Lower lobe of right lung (tissue), 2 donors: ENCODE results near the gene ANAPC13. TPM values are rescaled to one million over a fixed set of nuclear protein-coding genes. Genes with fewer than 3 reads are reported as not detected.

Experiments
- ATAC-seq, 2 donors: fragments of 200-7000 bp; cut with Tn5 transposase; one replicate each; pipeline ENCODE4 v1.9.1; 2020 to 2022; ENCODE audit warnings: mild to moderate bottlenecking in 2 of 2, moderate library complexity in 2 of 2
- DNase-seq: peaks from one replicate; pipeline ENCODE4 v3.0.0-alpha.2; 2020
- H3K27ac ChIP-seq: fragments of 200-600 bp; one replicate; pipeline ENCODE4 v1.8.0; 2022
- H3K27me3 ChIP-seq: fragments of 200-600 bp; one replicate; pipeline ENCODE4 v1.8.0; 2022; ENCODE audit warnings: low read depth
- H3K36me3 ChIP-seq: fragments of 200-600 bp; one replicate; pipeline ENCODE4 v1.8.0; 2022; ENCODE audit warnings: mild to moderate bottlenecking
- H3K4me1 ChIP-seq: fragments of 200-600 bp; one replicate; pipeline ENCODE4 v1.8.0; 2022
- H3K4me3 ChIP-seq: fragments of 200-600 bp; one replicate; pipeline ENCODE4 v1.8.0; 2022; ENCODE audit warnings: mild to moderate bottlenecking
- H3K9me3 ChIP-seq: fragments of 200-600 bp; one replicate; pipeline ENCODE4 v1.8.0; 2022
- intact Hi-C: fragments of 100-400 bp; cut with DNase I; formaldehyde crosslinking; loops from one replicate; pipeline ENCODE4 v1.11.0; 2022
- total RNA-seq: library from RNA; stranded (reverse); fragmentation: NEBNext Ultra II Directional; extraction: Animal tissue kit (Norgen Biotek cat#: 25700); gene quantifications from one replicate; pipeline ENCODE4 v1.2.1, GENCODE V29; 2021
- TF ChIP-seq, protein P1 (sequence below): fragments of 200-600 bp; IDR thresholded peaks from one replicate; pipeline ENCODE4 v1.8.0; 2022; ENCODE audit warnings: antibody characterized with exemption, mild to moderate bottlenecking
- donor health status: DM: no; HTN: yes; CAD: no; lungs with severe emphysema.

ANAPC13 gene
- total RNA-seq, 1 donor from 2014 or later: 53.1 TPM

DNA sequence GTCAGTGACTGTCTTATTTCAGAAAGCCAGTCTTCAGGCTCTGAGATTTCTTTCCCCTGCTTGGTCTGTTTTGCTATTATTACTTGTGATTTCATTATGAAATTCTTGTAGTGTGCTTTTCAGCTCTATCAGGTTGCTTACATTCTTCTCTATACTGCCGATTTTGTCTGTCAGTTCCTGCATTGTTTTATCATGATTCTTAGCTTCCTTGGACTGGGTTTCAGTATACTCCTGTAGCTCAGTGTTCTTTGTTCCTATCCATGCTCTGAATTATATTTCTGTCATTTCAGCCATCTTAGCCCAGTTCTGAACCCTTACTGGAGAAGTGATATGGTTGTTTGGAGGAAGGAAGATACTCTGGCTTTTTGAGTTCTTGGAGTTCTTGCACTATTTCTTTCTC, 40.5 kb upstream of the ANAPC13 start:
- Histone ChIP-seq H3K4me1 (no peaks in the 10 kb centered on the region), H3K27me3 (no peaks in the 10 kb centered on the region), H3K9me3 (peaks cover 40% of the 10 kb centered on the region), H3K36me3 (no peaks in the 10 kb centered on the region), H3K27ac (no peak overlapping the region), H3K4me3 (no peak overlapping the region)
- DNase-seq (no peak), ATAC-seq (no peak)
- TF ChIP-seq, protein P1, sequence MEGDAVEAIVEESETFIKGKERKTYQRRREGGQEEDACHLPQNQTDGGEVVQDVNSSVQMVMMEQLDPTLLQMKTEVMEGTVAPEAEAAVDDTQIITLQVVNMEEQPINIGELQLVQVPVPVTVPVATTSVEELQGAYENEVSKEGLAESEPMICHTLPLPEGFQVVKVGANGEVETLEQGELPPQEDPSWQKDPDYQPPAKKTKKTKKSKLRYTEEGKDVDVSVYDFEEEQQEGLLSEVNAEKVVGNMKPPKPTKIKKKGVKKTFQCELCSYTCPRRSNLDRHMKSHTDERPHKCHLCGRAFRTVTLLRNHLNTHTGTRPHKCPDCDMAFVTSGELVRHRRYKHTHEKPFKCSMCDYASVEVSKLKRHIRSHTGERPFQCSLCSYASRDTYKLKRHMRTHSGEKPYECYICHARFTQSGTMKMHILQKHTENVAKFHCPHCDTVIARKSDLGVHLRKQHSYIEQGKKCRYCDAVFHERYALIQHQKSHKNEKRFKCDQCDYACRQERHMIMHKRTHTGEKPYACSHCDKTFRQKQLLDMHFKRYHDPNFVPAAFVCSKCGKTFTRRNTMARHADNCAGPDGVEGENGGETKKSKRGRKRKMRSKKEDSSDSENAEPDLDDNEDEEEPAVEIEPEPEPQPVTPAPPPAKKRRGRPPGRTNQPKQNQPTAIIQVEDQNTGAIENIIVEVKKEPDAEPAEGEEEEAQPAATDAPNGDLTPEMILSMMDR: no peak
- intact Hi-C loops: no loop called here

DNA sequence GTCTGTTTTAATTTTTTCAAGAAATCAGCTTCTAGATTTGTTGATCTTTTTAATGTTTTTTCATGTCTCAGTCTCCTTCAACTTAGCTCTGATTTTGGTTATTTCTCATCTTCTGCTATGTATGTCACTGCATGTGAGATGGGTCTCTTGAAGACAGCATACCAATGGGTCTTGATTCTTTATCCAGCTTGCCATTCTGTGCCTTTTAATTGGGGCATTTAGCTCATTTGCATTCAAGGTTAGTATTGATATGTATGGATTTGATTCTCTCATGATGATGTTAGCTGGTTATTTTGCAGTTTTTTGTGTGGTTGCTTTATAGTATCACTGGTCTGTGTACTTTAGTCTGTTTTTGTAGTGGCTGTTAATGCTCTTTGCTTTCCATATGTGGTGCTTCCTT, 39.5 kb upstream of the ANAPC13 start:
- intact Hi-C loops: no loop called here
- ATAC-seq (no peak), DNase-seq (no peak)
- H3K9me3 ChIP-seq: peaks cover 40% of the 10 kb centered on the region
- H3K36me3 ChIP-seq: no peaks in the 10 kb centered on the region
- H3K4me1 ChIP-seq: no peaks in the 10 kb centered on the region
- TF ChIP-seq, protein P1: no peak
- H3K27ac ChIP-seq: no peak overlapping the region
- no peaks in the 10 kb centered on the region for H3K27me3 ChIP-seq
- H3K4me3 ChIP-seq: no peak overlapping the region

DNA sequence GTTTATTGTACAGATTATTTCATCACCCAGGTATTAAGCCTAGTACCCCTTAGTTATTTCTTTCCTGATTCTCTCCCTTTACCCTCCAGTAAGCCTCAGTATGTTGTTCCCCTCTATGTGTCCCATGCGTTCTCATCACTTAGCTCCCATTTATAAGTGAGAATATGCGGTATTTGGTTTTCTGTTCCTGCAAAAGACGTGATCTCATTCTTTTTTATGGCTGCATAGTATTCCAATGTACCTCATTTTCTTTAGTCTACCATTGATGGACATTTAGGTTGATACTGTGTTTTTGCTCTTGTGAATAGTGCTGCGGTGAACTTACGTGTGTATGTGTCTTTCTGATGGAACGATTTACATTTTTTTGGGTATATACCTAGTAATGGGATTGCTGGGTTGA, 36.8 kb upstream of the ANAPC13 start:
- Histone ChIP-seq H3K4me3 (no peak overlapping the region), H3K27ac (no peak overlapping the region), H3K36me3 (no peaks in the 10 kb centered on the region), H3K9me3 (peaks cover 40% of the 10 kb centered on the region), H3K4me1 (peaks cover 2% of the 10 kb centered on the region), H3K27me3 (no peaks in the 10 kb centered on the region)
- TF ChIP-seq, protein P1: no peak
- intact Hi-C loops: no loop called here
- ATAC-seq: no peak
- no peak for DNase-seq

DNA sequence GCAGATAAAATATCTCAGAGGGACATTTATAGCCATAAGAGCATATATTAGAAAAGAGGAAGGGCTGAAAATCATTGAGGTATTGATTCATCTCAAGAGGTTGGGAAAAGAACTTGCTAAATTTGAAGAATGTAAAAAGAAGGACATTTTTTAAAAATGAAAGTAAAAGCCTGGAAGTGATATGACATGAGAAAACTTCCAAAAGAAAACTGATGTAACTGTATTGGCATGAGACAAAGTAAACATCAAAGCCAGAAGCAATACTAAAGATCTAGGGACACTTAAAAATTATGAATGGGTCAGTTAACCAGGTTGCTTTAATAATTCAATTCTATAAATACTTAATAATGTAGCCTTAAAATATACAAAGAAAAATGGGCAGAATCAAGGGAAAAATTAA, 32.0 kb upstream of the ANAPC13 start:
- no peak overlapping the region for H3K27ac ChIP-seq
- TF ChIP-seq, protein P1: no peak
- intact Hi-C loops: no loop called here
- peaks cover 10% of the 10 kb centered on the region for H3K4me1 ChIP-seq
- H3K27me3 ChIP-seq: no peaks in the 10 kb centered on the region
- peaks cover 5% of the 10 kb centered on the region for H3K9me3 ChIP-seq
- no peak overlapping the region for H3K4me3 ChIP-seq
- no peak for ATAC-seq
- no peaks in the 10 kb centered on the region for H3K36me3 ChIP-seq
- DNase-seq: no peak

DNA sequence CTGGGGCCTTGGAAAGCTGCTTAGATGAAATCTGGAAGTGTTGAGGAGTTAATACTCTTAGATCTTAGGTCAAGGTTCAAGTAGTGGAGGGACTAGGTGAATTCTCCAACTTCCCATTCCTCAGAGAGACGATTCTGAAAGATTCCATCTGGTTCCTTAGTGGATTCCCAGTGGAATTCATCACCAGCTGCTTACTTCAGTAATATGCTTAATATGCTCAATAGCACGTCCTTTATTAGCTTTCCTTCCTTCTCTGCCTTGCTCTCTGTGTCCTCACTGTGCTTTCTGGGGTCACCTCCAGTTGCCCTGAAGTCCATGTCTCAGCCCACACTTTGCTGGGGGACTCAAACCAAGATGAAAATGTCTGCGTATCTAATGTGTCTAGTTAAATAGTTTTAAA, 31.1 kb upstream of the ANAPC13 start:
- no peak overlapping the region for H3K4me3 ChIP-seq
- DNase-seq (no peak), ATAC-seq (peak in 1 of 2 donors; percentile 47)
- TF ChIP-seq, protein P1: no peak
- H3K36me3 ChIP-seq: no peaks in the 10 kb centered on the region
- intact Hi-C loops: no loop called here
- H3K9me3 ChIP-seq: no peaks in the 10 kb centered on the region
- H3K27ac ChIP-seq: no peak overlapping the region
- peaks cover 10% of the 10 kb centered on the region for H3K4me1 ChIP-seq
- H3K27me3 ChIP-seq: no peaks in the 10 kb centered on the region

DNA sequence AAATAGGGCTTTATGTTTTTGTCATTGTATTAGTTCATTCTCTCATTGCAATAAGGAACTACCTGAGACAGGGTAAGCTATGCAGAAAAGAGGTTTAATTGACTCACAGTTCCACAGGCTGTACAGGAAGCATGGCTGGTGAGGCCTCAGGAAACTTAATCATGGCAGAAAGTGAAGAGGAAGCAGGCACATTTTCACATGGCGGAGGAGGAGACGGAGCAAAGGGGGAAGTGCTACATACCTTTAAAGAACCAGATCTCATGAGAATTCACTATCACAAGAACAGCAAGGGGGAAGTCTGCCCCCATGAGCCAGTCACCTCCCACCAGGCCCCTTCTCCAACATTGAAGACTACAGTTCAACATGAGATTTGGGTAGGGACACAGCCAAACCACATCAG, 25.7 kb upstream of the ANAPC13 start:
- intact Hi-C loops: no loop called here
- DNase-seq: no peak
- Histone ChIP-seq H3K27ac (no peak overlapping the region), H3K36me3 (peaks cover 6% of the 10 kb centered on the region), H3K9me3 (no peaks in the 10 kb centered on the region), H3K27me3 (no peaks in the 10 kb centered on the region), H3K4me3 (no peak overlapping the region), H3K4me1 (no peaks in the 10 kb centered on the region)
- TF ChIP-seq, protein P1: no peak
- ATAC-seq: no peak
